ENCODE measurements around the gene PF4V1. TPM values are rescaled to one million over a fixed set of nuclear protein-coding genes. Genes with fewer than 3 reads are reported as not detected.

PF4V1 gene
- total and polyA plus RNA-seq, 9 donors, result not detected

GRCh38 chr4:73822389-73822788 is 30.7 kb upstream of the PF4V1 start:
- DNase-seq, result no peak
- TF ChIP-seq CTCF (IDR thresholded peaks at IDR 0.05), result no peak
- no peak for TF ChIP-seq EP300 (IDR thresholded peaks at IDR 0.05)
- no peak for TF ChIP-seq POLR2A (IDR thresholded peaks at IDR 0.05)
- Histone ChIP-seq H3K27me3 (no peaks in the 10 kb centered on the region), H3K27ac (no peak overlapping the region), H3K4me1 (ENCODE audit: insufficient read depth) (no peaks in the 10 kb centered on the region), H3K36me3 (no peaks in the 10 kb centered on the region), H3K9me3 (no peaks in the 10 kb centered on the region), H3K4me3 (no peak overlapping the region)
- 73 to 83% (median 81%) methylated on average over 3 of the region's 3 CpGs for WGBS, 3 donors
- intact Hi-C loops (cut with DNase I), result no loop called here

GRCh38 chr4:73822812-73823504 is 30.1 kb upstream of the PF4V1 start:
- no peak overlapping the region for H3K27ac ChIP-seq
- no peak overlapping the region for H3K4me3 ChIP-seq
- H3K27me3 ChIP-seq, result no peaks in the 10 kb centered on the region
- no peak for DNase-seq
- intact Hi-C loops (cut with DNase I), result no loop called here
- H3K36me3 ChIP-seq, result no peaks in the 10 kb centered on the region
- TF ChIP-seq CTCF (IDR thresholded peaks at IDR 0.05) (no peak), POLR2A (IDR thresholded peaks at IDR 0.05) (no peak), EP300 (IDR thresholded peaks at IDR 0.05) (no peak)
- H3K4me1 ChIP-seq (ENCODE audit: insufficient read depth), result no peaks in the 10 kb centered on the region
- no peaks in the 10 kb centered on the region for H3K9me3 ChIP-seq

GRCh38 chr4:73823760-73824159 is 29.3 kb upstream of the PF4V1 start:
- Histone ChIP-seq H3K4me1 (ENCODE audit: insufficient read depth) (no peaks in the 10 kb centered on the region), H3K36me3 (no peaks in the 10 kb centered on the region), H3K27me3 (no peaks in the 10 kb centered on the region), H3K9me3 (no peaks in the 10 kb centered on the region), H3K4me3 (no peak overlapping the region), H3K27ac (no peak overlapping the region)
- TF ChIP-seq CTCF (IDR thresholded peaks at IDR 0.05) (no peak), POLR2A (IDR thresholded peaks at IDR 0.05) (no peak), EP300 (IDR thresholded peaks at IDR 0.05) (no peak)
- no peak for DNase-seq
- intact Hi-C loops (cut with DNase I), result no loop called here

GRCh38 chr4:73828956-73829355 is 24.1 kb upstream of the PF4V1 start:
- Histone ChIP-seq H3K4me3 (no peak overlapping the region), H3K27ac (no peak overlapping the region), H3K36me3 (no peaks in the 10 kb centered on the region), H3K9me3 (no peaks in the 10 kb centered on the region), H3K27me3 (no peaks in the 10 kb centered on the region), H3K4me1 (ENCODE audit: insufficient read depth) (no peaks in the 10 kb centered on the region)
- TF ChIP-seq CTCF (IDR thresholded peaks at IDR 0.05) (no peak), EP300 (IDR thresholded peaks at IDR 0.05) (no peak), POLR2A (IDR thresholded peaks at IDR 0.05) (no peak)
- no peak for DNase-seq
- 62 to 78% (median 68%) methylated on average over 3 of the region's 3 CpGs for WGBS, 3 donors
- intact Hi-C loops (cut with DNase I), result no loop called here
